BE2C (cell line): ENCODE results near the gene MEAF6.

Experiments
- DNase-seq: peaks from one replicate; pipeline ENCODE4 v3.0.0-alpha.2; 2020
- H3K27me3 ChIP-seq: fragments of 250-450 bp; sonication (Bioruptor Pico); 2 replicates; pipeline ENCODE4 v1.5.1; 2020; ENCODE audit warnings: mild to moderate bottlenecking
- H3K36me3 ChIP-seq: fragments of 250-450 bp; sonication (Bioruptor Pico); 2 replicates; pipeline ENCODE4 v1.5.1; 2020; ENCODE audit warnings: mild to moderate bottlenecking
- H3K4me1 ChIP-seq: fragments of 250-450 bp; sonication (Bioruptor Pico); 2 replicates; pipeline ENCODE4 v1.5.1; 2020
- H3K4me3 ChIP-seq: 2 replicates; pipeline ENCODE4 v1.5.1; 2011; ENCODE audit warnings: low read depth, low read length
- H3K9me3 ChIP-seq: fragments of 250-450 bp; sonication (Bioruptor Pico); 2 replicates; pipeline ENCODE4 v1.5.1; 2020
- CTCF ChIP-seq: IDR thresholded peaks from 2 replicates; pipeline ENCODE4 v1.5.1; 2012; ENCODE audit warnings: mild to moderate bottlenecking, low read depth, low read length

MEAF6 gene

GRCh38 chr1:37474046-37474696 lies 40.4 kb downstream of the MEAF6 start, which contains the start of gene ZC3H12A:
Gene ZC3H12A (plus strand): TSS chr1:37474580. CDS start chr1:37475497, 917 bp downstream.
- DNase-seq = peak; percentile 86
- no peak for TF ChIP-seq CTCF
- H3K36me3 ChIP-seq = no peaks in the 10 kb centered on the region
- peaks cover 20% of the 10 kb centered on the region for H3K4me1 ChIP-seq
- no peaks in the 10 kb centered on the region for H3K9me3 ChIP-seq
- H3K4me3 ChIP-seq = peak within 1 kb of the TSS; percentile 63
- H3K27me3 ChIP-seq = no peaks in the 10 kb centered on the region

GRCh38 chr1:37473431-37474045 lies 41.0 kb downstream of the MEAF6 start:
- Histone ChIP-seq H3K4me1 (peaks cover 20% of the 10 kb centered on the region), H3K36me3 (no peaks in the 10 kb centered on the region), H3K9me3 (no peaks in the 10 kb centered on the region), H3K27me3 (no peaks in the 10 kb centered on the region), H3K4me3 (peak overlapping the region; percentile 63)
- no peak for TF ChIP-seq CTCF
- DNase-seq = no peak

GRCh38 chr1:37472994-37473393 lies 41.6 kb downstream of the MEAF6 start:
- DNase-seq = no peak
- no peaks in the 10 kb centered on the region for H3K36me3 ChIP-seq
- TF ChIP-seq CTCF = no peak
- H3K9me3 ChIP-seq = no peaks in the 10 kb centered on the region
- H3K4me1 ChIP-seq = peaks cover 20% of the 10 kb centered on the region
- H3K4me3 ChIP-seq = no peak overlapping the region
- H3K27me3 ChIP-seq = no peaks in the 10 kb centered on the region

GRCh38 chr1:37472281-37472680 lies 42.3 kb downstream of the MEAF6 start:
- Histone ChIP-seq H3K9me3 (no peaks in the 10 kb centered on the region), H3K36me3 (no peaks in the 10 kb centered on the region), H3K27me3 (no peaks in the 10 kb centered on the region), H3K4me3 (no peak overlapping the region), H3K4me1 (peaks cover 20% of the 10 kb centered on the region)
- TF ChIP-seq CTCF = no peak
- no peak for DNase-seq

- H3K36me3 ChIP-seq = no peaks in the 10 kb centered on the region
- H3K4me3 ChIP-seq = no peak overlapping the region; the same call in 1 of the 2 replicates
- peaks cover 15% of the 10 kb centered on the region for H3K4me1 ChIP-seq
- TF ChIP-seq CTCF = no peak
- H3K9me3 ChIP-seq = no peaks in the 10 kb centered on the region
- peak; percentile 71 for DNase-seq
- no peaks in the 10 kb centered on the region for H3K27me3 ChIP-seq
Measured at GRCh38 chr1:37471345-37472231, 43.0 kb downstream of the MEAF6 start.
